ENCODE results near the gene TCF7.

TCF7 gene

GRCh38 chr5:134090522-134090921 is 24.0 kb upstream of the TCF7 start:
- DNase-seq (ENCODE audit: low spot score) = no peak

DNA sequence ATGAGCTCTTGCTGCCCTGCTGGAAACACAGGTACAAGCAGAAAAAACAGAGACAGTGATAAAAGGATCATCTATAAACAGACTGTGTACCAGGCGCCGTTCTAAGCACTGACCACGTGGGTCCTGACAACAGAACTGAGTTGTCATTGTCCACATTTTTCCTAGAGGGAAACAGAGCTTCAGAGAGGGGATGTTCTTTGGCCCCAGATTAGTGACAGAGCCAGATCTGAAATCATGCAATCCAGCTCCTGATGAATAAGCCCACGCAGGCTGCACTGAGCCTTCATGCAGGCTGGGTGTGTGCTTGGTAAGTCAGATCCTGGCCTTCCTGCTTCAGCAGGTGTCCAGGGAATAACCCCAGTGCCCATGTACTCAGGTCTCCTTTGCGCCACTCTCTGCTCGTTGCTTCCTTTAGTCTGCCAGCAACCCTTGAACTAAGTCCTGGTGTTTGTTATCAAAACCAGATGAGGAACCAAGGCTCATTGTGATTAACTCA is 22.8 kb upstream of the TCF7 start:
- DNase-seq (ENCODE audit: low spot score) = no peak

- DNase-seq (ENCODE audit: low spot score) = no peak
Measured at GRCh38 chr5:134092875-134093274, 21.6 kb upstream of the TCF7 start.

GRCh38 chr5:134093351-134093750 is 21.1 kb upstream of the TCF7 start:
- DNase-seq (ENCODE audit: low spot score) = no peak

- no peak for DNase-seq (ENCODE audit: low spot score)
Measured at GRCh38 chr5:134095293-134095692, 19.2 kb upstream of the TCF7 start.

DNA sequence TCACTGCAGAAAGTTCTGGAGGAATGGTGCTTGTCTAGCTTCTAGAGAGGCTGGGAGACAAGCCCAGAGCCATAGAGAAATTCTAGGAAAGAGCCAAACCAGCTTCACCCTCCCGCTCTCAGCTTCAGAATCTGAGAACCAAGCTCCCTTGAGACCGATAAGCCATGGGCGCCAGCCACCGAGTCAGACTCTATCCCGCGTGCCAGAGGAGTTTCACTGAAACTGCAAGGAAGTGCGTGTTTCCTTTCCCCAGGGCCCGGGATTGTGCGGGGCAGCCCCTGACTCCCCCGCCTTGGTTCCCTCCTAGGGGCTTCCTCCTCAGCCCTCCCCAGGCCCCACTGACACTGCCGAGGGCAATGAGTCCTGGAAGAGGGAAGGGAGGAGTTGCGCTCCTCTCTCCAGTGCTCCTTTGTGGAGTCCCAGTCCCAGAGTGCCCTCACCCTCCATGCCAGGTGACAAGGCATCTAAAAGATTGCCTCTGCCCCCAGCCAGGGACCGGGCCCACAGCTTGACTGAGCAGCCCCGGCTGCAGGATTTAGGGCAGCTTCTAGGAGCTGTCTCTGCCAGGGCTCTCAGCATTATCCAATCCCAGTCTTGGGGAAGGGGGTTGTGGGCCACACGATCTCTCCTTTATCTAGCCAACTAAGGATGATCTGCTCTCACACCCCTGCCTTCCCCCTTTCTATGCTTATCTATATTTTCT is 18.4 kb upstream of the TCF7 start:
- no peak for DNase-seq (ENCODE audit: low spot score)

GRCh38 chr5:134097211-134097749 is 17.2 kb upstream of the TCF7 start:
- DNase-seq (ENCODE audit: low spot score) = no peak

GRCh38 chr5:134098690-134099089 is 15.8 kb upstream of the TCF7 start:
- DNase-seq (ENCODE audit: low spot score) = no peak

DNA sequence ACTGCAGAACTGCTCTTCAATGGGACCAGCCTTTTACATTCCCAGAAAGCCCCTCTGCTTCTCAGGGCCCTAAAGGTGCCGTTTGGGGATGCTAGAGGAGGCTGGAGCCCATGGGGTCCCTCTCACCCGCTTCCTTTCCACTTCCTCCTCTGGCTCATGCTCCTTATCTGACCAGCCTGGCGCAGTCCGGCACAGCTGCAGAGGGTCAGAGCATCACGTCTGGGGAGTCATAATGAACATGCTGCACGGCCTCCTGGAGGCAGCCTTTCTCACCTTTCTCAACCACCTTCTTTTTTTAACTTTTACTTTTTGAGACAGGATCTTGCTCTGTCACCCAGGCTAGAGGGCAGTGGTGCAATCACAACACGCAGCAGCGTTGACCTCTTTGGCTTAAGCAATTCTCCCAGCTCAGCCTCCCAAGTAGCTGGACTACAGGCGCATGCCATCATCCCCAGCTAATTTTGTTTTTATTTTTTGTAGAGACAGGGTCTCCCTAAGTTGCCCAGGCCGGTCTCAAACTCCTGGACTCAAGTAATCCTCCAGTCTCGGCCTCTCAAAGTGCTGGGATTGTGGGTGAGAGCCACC is 15.1 kb upstream of the TCF7 start:
- no peak for DNase-seq (ENCODE audit: low spot score)

GRCh38 chr5:134099939-134100282 is 14.6 kb upstream of the TCF7 start:
- no peak for DNase-seq (ENCODE audit: low spot score)

DNA sequence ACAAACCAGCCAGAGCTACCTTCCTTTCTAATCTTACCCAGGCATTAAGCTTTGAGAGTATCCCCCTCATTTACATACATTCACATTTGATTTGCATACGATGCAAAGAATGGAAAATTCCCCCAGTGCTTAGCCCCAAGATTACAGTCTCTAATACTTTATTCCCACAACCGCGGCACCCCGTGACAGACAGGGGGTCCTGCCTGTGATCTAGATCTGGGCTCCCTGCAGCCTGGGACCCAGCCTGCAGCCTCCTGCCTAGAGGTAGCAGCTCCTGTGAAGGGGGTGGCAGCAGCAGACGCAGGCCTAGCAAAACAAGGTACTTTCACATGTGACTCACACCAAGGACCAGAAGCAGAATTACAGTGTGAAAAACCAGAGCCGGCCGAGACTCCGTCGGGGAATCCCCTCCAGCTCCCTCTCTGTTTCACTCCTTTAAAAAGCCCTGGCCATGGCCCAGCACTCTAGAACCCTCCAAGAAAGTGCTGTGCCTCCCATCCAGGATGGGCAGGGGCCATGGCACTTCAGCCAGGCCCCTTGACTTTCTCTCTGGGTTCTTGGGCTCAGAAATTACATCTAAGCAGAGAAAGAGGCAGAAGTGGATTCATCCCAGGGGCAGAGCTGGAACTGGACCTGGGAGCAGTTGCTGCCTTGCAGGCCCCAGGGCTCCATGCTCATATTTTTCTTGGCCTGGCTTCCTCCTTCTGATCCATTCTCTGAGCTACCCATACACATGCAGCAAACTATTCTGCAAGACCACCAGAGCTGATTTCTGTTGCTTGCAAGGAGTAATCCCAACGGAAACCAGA is 14.0 kb upstream of the TCF7 start:
- peak; percentile 91 for DNase-seq (ENCODE audit: low spot score)

- DNase-seq (ENCODE audit: low spot score) = peak; percentile 70
Measured at GRCh38 chr5:134101686-134102439, 12.6 kb upstream of the TCF7 start.

GRCh38 chr5:134103397-134103796 is 11.1 kb upstream of the TCF7 start:
- DNase-seq (ENCODE audit: low spot score) = no peak

- no peak for DNase-seq (ENCODE audit: low spot score)
Measured at GRCh38 chr5:134103998-134104654, 10.4 kb upstream of the TCF7 start.

GRCh38 chr5:134106991-134107701 is 7.3 kb upstream of the TCF7 start:
- no peak for DNase-seq (ENCODE audit: low spot score)

DNA sequence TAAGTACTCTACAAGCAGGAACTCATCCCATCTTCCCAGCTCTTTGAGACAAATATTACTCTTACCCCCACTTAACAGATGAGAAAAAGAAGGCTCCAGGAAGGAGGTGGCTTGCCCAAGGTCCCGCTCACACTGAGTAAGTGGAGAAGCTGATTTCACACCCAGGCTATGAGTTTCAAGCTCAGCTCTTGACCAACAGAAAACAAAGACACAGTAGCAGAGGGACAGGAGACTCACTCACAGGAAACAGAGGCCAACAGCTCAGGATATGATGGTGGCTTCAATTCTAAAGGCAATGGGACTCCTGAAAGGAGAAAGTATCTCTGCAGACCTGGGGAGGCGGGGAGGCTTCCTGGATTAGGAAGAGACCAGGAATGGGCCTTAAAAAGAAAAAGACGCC is 6.7 kb upstream of the TCF7 start:
- DNase-seq (ENCODE audit: low spot score) = no peak

GRCh38 chr5:134110382-134110781 is 4.1 kb upstream of the TCF7 start:
- no peak for DNase-seq (ENCODE audit: low spot score)

GRCh38 chr5:134111741-134112647 is 2.5 kb upstream of the TCF7 start:
- peak; percentile 90 for DNase-seq (ENCODE audit: low spot score)

DNA sequence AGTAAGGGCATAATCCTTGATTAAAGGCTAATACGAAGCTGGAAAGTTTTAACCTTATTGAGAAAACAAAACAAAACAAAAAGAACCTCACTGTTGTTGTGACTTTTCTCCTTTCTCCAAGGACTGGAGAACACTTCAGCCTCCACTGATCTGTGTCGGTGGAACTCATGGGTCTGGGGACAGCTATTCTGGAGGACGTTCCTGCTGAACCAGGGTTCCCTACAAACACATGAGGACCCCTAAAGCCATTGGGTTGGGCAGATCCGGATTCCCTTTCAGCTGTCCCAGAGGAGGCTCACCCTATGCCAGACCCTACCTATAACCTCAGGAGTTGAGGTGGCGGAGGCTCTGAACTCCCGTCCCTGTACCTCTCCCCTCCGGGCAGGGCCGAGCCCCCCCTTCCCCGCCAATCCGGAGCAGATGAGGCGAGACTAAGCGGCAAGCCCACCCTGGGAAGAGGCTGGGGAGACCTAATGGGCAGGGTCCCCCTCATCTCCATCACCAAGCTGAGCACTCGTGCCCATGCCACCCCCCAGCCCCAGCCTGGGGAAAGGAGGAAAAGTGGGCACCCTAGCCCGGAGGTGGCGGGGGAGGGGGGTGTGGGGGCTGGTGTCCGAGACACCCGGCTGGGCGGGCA is 1.6 kb upstream of the TCF7 start:
- no peak for DNase-seq (ENCODE audit: low spot score)
